Central memory CD4-positive, alpha-beta T cell (primary cell): ENCODE measurements around the gene EPB41.
"Not testable (repeated sequence)": the region's sequence is repeated elsewhere in the genome, so short reads cannot be mapped to it uniquely, and the experiment has no call there.

Source experiments
- DNase-seq: peaks from one replicate; pipeline ENCODE4 v3.0.0; 2022
- total RNA-seq, 3 experiments: gene quantifications; one replicate each; lab custom pipeline; 2026; lab: John Stamatoyannopoulos, UW

EPB41 gene
- total RNA-seq = 214 to 733 (median 474) reads per million in 3 experiments

DNA sequence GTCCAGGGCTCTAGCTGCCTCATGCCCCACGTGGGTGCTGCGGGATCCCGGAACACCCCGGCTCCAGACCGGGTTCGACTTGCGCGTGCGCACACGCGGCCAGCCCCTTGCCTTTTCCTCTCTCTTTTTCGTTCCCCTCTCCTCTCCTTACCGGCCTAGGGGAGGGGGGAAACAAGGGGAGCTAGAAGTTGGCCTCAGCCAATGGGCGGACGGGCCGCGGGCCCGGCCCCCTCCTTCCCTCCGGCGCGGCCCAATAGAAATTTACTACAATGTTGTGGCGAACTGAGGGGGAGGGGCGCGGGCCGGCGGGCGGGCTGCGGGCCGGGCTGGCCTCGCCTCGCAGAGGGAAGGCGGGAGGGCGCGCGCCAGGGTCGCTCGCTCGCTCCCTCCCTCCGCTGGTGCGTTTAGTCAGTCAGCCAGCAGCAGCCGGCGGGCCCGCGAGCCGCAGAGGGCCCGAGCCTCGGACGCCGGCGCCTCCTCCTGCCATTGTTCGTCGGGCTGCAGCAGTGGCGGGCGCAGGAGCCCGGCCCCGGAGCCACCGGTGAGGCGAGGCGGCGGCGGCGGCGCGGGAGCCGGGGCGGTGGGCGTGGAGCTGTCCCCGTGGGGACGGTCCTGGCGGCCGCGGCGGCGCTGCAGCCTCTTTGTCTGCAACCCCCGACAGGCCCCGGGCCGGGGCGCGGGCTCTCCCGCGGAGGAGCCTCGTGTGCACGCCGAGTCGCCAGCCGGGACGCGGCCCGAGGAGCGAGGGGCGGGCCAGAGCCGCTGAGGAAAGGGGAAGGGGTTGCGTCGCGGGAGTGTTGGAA lies at the start of gene EPB41:
Gene EPB41 (plus strand): TSS at position 342 of the 803 bp plus-strand sequence. CDS start 72,869 bp downstream, outside the sequence.
- DNase-seq = peak; percentile 86

DNA sequence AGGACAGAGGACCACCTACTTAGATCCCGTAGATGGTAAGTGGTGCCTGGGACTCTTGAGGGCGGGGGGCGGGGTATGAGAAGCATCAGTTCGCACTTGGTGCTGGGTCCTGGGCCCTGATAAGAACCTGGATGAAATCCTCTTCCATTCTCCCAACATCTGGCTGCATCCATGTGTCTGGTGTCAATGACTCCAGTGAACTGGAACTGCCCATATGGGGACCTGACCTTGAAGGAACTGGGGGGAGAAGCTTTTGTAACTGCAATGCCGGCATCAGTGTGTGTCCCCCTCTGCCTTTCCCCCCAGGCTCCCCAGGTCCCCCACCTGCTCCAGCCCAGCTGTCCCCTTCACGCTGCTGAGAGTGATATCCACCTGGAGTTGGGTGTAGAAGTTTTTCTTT lies 49.7 kb upstream of the EPB41 start:
- no peak for DNase-seq

DNA sequence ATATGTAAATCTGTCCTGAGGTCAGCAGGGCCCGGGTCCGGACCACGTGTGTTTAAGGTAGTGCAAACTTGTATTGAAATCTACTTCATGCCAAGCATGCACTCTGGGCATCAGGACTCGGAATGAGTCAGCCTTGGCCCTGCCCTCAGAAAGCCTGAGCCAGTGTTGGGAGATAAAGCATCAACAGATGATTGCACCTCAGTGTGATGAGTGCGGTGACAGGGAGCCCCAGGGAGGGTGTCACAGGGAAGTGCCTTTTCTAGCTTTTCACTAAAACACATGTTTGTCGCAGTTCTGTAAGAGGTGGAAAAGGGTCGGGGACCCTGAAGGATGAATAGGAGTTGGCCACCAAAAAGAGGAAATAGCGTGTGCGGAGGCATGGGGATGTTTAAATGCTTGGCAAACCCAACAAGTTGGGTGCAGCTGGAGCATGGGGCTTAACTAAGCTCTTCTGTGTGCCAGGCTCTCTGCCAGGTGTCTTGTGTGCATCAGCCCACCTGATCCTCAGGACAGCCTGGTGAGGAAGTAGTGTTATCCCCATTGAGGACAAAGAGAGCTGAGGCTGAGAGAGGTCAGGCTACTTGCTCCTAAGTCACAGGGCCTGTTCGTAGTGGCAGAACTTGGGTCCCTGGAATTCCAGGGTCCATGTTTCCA lies 48.2 kb upstream of the EPB41 start:
- no peak for DNase-seq

DNA sequence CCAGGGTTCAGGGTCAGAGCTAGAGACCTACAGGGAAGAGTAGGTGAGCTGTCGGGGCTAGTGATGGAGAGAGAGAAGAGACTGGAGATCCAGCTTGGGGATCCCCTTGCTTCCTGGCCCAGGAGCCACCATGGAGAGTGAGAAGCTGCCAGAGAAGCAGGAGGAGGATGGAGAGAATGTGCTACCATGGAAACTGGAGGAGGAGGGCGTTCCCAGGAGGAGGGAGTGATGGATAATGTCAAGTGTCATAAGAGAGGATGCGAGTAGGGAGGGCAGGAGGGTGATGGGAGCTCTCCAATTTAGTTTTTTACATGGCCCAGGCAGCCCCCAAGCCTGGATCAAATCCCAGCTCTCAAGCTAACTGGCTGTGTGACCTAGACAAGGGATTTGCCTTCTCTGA lies 46.5 kb upstream of the EPB41 start:
- no peak for DNase-seq

DNA sequence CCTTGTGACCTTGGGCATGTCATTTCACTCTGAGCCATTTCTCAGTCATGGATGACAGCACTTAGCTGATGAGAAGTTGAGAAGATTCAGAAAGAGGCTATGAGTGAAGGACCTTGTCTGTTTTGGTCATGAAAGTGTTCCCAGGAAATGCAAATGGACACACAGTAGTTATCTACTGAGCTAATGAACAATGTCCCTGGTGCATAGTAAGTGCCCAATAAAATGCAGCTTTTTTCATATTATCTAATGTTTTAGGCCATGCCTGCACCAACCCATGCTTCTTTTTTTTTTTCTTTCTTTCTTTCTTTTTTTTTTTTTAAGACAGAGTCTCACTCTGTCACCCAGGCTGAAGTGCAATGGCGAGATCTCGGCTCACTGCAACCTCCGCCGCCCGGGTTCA lies 44.4 kb upstream of the EPB41 start:
- no peak for DNase-seq

DNA sequence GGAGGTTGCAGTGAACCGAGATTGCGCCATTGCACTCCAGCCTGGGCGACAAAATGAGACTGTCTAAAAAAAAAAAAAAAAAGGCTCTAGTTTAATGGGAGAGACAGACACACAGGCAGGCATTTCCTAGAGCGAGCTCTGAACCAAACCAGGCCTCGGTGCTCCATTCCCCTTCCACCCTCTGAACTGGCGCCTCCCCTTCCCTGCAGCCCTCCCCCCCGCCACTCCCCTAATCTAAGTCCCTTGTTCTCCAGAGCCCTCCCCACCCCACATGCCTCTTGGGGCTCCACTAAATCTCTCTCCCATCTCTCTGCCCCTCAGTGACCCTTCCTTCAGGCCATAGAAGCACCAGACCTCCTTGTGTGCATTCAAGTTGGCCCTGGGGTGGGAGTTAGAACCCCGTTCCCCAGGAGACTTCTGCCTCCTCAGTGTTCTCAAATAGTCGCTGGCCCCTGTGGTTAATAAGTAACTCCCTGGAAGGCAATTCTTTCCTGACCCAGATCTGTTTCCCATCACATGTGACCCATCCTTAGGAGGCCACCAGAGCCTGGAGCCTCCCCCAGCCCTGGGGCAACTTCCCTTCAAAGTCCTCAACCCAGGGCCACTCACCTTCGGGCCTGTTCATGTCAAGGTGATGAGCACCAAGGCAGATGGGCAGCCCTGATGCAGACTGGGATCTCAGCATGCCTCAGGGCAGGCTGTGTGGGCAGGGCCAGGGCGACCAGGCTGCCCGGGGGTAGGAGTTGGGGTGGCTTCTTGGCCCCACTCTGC lies 42.6 kb upstream of the EPB41 start:
- no peak for DNase-seq

DNA sequence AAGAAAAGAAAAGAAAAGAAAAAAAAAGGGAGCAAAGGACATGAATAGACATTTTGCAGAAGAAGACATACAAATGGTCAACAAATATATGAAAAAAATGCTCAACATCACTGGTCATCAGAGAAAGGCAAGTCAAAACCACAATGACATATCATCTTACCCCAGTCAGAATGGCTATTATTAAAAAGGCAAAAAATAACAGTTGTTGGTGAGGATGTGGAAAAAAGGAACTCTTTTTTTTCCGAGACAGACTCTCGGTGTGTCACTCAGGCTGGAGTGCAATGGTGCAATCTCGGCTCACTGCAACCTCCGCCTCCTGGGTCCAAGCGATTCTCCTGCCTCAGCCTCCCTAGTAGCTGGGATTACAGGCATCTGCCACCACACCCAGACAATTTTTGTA lies 39.2 kb upstream of the EPB41 start:
- not testable (repeated sequence) for DNase-seq

DNA sequence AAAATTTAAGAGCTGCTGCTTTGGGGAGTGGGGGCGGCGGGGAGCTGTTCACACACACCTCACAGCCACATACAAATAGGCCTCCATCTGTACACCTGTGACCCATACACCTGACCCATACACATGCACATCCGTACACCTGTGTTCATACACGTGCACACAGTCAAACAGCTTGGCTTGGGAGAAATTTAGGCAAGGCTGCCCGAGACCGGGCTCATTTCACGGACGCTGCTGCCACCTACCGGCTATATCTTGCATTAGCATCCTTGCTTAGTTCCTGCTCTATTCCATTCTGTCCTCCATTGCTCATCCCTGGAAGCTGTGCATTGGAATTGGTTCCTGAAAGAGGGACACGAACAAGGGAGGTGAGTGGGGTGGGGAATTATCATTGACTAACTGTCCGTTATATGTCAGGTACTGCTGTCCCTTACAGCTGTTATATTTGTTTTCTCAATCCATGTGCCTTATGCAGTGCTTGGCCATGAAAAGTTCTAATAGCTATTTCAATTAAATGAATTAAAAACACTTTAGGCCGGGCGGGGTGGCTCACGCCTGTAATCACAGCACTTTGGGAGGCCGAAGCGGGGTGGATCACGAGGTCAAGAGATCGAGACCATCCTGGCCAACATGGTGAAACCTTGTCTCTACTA lies 37.1 kb upstream of the EPB41 start:
- peak; percentile 67 for DNase-seq

DNA sequence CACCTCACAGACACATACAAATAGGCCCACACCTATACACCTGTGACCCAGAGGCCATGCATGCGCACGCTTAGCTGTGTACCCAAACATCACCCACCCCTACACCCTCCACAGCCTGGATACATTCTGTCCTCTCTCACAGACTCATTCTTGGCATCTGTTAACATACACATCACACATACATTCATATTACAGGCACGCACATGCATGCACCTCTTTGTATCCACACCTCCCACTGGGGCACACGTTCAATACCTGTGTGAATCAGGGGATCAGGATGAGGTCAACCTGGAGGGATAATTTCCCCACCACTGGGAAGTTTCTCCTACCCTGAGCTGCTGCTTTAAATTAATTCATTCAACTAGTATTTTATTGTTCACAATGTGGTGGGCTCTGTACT lies 35.6 kb upstream of the EPB41 start:
- no peak for DNase-seq

DNA sequence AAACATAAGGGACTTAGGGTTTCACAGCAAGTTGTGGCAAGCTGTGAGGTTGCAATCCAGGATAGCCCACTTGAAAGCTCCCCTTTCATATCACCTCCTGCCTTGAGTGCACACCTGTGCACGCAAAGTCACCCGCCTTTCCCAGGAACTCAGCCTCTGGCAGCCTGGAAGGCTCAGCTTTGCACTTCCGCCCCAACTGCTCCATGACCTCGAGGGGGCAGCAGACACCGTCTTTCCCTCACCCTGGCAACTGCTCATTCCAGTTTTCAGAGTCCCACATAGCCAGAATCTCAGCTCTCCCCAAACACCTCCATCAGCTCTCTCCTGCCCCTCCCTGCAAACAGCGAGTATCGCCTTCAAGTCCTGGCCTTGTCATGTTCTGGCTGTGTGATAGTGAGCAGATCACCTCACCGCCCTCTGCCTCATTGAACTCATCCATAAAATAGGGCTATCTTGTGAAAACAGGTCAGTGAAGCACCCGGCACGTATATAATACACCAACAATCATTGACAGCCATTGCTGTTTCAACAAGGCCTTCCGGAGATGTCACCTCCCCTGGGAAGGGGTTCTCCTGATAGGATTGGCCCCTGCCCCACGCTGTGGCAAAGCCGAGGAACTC lies 32.2 kb upstream of the EPB41 start:
- DNase-seq = peak; percentile 70

DNA sequence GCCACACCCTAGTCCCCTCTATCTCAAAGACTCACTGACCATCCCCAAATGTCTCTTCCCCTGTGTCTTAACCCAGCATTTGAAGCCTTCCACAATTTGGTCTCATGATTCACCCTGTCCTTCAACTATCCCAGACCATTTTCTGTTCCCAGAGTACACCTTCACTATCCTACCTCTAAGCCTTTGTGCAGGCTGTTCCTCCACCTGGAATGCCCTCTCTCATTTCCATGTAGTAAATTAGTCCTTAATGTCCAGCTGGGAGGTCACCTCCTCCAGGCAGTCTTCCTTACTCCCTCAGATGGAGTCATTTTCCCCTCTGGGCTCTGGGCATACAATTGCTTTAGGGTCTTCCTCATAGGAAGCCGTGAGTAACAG lies 31.1 kb upstream of the EPB41 start:
- DNase-seq = no peak

DNA sequence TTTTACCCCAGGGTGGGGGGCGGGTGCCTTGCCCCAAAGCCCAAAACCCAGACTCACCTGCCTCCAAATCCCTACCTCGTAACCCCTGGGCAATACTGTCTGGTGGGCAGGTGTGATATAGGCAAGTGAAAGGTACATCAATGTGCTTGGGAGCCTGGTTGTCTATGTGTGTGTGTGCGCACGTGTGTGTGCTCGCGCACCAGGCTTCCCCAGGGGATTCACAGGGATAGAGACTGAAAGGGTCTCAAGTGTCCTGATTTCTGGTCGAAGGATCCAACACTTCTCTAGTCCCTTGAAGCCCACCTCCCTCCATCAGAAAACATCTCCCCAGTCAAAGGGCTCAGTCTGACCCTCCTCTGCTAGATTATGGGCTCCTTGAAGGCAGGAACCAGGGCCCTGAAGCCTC lies 28.9 kb upstream of the EPB41 start:
- DNase-seq = no peak

DNA sequence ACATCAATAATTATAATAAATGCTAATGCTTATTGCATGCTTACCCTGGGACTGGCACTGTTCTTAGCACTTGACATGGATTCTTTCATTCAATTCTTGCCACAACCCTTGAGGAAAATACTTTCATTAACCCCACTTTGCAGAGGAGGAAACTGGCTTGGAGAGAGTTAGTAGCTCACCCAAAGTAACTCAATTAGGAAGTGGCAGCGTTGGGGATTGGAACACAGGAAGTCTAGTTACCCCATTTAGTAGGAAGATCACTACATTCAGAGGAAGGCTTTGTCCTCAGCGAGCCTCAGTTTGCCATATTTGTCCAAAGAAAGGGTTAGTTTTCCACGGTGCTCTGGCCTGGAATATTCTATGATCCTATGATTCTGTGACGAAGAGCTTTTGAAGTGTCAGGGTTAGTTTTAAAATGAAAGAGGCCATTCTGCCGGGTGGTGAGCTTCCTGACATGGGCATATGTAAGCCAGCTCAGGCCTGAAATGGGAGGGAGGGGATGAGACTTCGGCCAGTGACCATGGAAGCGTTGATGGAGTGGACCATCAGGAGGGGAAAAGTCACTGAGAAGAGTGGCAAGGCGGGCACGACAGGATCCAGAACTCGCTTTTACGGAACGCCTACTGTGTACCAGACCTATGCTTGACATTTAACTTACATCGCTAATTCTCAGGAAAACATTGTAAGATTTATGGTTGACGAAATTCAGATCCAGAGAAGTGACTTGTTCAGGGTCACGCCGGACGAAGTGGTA lies 28.2 kb upstream of the EPB41 start:
- DNase-seq = no peak

DNA sequence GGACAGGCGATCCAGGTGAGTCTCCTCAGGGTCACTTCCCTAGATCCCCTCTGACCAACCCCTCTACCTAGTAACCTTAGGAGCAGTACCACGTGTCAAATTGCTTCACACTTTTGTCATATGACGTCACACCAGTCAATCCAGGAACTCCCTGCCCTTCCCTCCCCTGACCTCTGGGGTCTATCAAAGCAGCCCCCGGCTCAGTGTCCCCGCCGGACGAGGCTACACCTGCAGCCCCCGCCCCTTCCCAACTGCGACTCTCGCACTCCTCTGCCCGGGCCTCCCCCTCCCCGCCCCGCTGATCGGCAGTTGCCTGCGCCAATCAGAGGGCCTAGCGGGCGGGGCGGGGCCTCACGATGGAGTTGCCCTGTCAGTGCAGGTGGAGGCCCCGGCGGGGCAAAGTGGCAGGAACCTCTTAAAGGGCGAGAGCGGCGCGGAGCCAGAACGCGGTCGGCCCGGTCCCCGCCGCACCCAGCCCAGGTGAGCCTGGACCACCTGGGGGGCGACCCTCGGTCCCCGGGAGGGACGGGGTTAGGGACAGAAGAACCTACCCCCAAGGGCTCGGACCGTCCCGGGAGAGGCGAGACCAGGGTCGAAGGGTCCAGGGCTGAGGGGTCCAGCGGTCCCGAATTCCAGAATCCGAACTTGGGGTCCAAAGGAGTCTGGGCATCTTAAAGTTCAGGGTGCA lies 27.5 kb upstream of the EPB41 start:
- DNase-seq = peak; percentile 91

DNA sequence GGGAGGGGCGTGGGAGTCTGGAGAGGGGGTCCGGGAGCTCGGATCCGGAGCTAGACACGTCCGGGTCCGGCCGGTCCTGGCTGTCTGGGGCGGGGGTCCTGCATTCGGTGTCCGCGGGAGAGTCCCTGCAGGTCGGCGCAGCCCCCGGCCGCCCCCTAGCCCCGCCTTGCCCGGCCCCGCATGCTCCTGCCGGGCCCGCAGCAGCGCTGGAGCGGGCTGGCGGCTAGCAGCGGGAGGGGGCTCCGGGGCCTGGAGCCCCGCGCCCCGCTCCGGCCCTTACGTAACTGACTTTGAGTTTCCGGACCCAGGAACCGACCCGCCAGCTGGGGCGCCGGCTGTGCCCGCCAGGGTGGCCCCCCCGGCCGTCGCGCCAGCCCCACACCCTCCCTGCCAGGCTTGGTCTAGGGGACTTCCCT lies 26.9 kb upstream of the EPB41 start:
- peak; percentile 62 for DNase-seq

DNA sequence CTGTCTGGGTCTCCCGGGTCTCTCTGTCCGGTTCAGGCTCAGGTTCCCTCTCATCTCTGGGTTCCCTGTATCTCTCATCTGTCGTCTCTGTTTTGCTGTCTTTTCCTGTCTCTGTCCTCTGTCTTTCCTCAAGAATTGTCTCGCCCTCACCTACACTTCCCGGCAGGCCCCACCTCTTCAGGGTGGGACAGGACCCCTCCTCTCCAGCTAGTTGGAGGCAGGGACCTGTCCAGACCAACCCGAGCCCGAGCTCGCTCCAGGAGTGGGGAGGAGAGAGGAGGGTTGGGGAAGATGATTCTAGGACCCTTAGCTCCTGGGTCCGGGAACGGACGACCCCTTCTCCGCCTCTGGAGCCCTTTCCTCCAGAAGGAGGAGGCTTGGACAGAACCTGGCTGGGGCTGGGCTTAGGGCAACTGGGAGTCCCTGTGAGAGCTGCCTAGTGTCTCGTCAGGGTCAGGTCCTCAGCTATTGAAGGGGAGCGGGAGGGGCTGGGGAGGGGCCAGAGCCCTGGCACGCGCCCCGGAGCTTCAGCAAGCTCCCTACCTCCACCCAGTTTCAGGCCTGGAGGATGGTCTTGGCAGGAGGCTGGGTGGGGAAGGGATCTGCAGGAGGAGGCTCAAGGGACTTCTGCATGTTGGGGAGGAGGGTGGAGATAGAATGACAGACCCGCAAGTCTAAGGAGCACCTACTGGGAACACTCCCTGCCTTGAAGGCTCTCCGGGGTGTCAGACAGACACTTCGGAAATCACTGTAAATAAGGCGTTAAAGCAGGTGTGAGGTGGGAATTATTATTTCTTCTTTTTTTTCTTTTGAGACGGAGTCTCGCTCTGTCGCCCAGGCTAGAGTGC lies 26.3 kb upstream of the EPB41 start:
- no peak for DNase-seq

DNA sequence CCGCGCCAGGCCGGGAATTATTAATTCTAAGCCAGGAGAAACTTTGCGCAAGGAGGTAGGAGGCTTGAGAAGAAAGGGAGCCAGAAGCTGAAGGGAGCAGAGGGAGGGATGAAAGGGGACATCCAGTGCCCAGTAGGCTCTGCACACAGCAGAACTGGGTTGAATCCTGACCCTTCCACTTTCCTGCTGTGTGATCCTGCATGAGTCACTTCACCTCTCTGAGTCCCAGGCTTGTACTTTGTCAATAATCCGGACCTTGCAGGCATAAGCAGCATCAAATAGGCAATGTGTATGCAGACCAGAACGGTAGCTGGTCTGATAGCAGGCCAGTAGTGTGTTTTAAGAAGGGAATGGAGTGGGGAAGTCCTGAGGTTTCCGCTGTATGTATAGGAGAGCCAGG lies 25.5 kb upstream of the EPB41 start:
- DNase-seq = no peak

DNA sequence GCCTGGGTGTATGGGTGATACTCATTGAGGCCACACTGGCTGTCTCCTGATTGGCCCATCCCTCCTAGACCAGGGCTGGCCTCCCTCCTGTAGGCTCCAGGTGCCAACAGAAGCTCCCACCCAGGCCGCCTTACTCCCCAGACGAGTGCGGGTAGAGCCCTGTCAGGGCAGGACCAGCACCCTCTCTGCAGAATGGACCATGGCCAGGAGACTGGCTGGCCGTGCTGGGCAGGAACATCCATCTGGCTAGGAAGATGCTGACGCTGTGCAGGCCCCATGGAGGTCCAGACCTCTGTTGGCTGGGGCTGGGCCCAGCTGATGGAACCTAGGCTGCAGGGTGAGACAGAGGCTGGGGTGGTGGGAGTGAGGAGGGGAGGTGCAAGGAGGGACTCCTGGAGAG lies 25.0 kb upstream of the EPB41 start:
- no peak for DNase-seq

DNA sequence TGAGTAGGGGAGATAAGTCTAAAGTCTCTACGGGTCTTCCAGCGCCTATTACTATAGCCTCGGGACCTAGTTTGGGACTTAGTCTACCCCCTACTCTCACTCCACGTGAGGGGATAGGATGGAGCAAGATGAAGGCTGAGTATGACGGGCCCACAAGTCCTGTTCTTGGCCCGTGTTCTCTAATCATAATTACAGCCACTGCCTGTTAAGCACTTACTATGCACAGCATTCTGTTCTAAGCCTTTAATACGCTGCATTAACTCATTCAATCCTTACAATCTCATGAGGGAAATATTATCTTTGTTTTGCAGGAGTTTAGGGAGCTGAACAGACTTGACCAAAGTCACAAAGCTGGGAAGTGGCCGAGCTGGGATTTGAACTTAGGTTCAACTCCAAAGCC lies 23.9 kb upstream of the EPB41 start:
- no peak for DNase-seq

DNA sequence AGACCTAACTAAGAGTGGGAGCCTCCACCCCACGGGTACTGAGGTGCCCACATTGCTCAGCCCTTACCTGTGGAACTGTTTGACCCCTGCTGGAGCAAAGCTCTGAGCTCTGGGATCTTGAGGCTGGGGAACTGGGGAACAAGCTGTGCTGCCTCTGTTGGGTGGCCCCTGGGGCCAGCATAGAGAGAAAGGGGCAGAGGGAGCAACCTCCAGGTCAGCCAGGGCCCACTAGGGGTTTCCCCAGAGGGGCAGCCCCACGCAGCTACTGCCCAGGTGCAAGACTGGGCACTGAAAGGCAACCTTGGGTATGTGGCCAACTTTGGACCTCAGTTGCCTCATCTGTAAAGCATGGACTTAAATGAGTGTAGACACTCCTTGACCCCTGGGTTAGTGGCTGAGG lies 23.5 kb upstream of the EPB41 start:
- no peak for DNase-seq
